DND-41 (cell line): ENCODE measurements around the gene ADAM17.

Experiments used
- ATAC-seq: fragments of 200-7000 bp; cut with Tn5 transposase; 3 replicates; pipeline ENCODE4 v1.9.1; 2021; ENCODE audit warnings: low read depth; ENCODE audit not compliant: insufficient read depth
- DNase-seq: peaks from one replicate; pipeline ENCODE4 v3.0.0-alpha.2; 2020
- H2AFZ ChIP-seq: 2 replicates; pipeline ENCODE4 v1.6.0; 2012; ENCODE audit warnings: low read depth, low read length
- H3K27ac ChIP-seq: 2 replicates; pipeline ENCODE4 v1.5.1; 2012; ENCODE audit warnings: low read length, inconsistent platforms
- H3K27me3 ChIP-seq: fragments of 200-600 bp; sonication (generic); 2 replicates; pipeline ENCODE4 v1.6.0; 2012; ENCODE audit warnings: low read length, mild to moderate bottlenecking, inconsistent platforms; ENCODE audit not compliant: insufficient read depth, poor library complexity
- H3K36me3 ChIP-seq: 2 replicates; pipeline ENCODE4 v1.5.1; 2012; ENCODE audit warnings: low read length, inconsistent platforms; ENCODE audit not compliant: insufficient read depth
- H3K4me1 ChIP-seq: 2 replicates; pipeline ENCODE4 v1.5.1; 2012; ENCODE audit warnings: mild to moderate bottlenecking, low read length; ENCODE audit not compliant: insufficient read depth
- H3K4me2 ChIP-seq: 2 replicates; pipeline ENCODE4 v1.6.0; 2012; ENCODE audit warnings: mild to moderate bottlenecking, moderate library complexity, low read length, inconsistent platforms; ENCODE audit not compliant: insufficient read depth
- H3K4me3 ChIP-seq, 2 experiments: fragments of 200-600 bp in 1 of 2; shearing (Covaris generic) in 1 of 2; 2 replicates each; pipeline ENCODE4 v1.5.1; 2012 to 2016; ENCODE audit warnings: inconsistent platforms in 2 of 2, low read length in 2 of 2, mild to moderate bottlenecking in 2 of 2, low read depth in 1 of 2, moderate library complexity in 1 of 2
- H3K79me2 ChIP-seq: 2 replicates; pipeline ENCODE4 v1.6.0; 2012; ENCODE audit warnings: low read length, inconsistent platforms; ENCODE audit not compliant: insufficient read depth
- H3K9ac ChIP-seq: 2 replicates; pipeline ENCODE4 v1.6.0; 2012; ENCODE audit warnings: low read depth, mild to moderate bottlenecking, inconsistent platforms, low read length, moderate library complexity
- H3K9me3 ChIP-seq: 2 replicates; pipeline ENCODE4 v1.5.1; 2012; ENCODE audit warnings: low read length, moderate library complexity, mild to moderate bottlenecking, inconsistent platforms; ENCODE audit not compliant: insufficient read depth, severe bottlenecking
- H4K20me1 ChIP-seq: 2 replicates; pipeline ENCODE4 v1.6.0; 2012; ENCODE audit warnings: low read length; ENCODE audit not compliant: insufficient read depth
- EZH2 ChIP-seq: IDR thresholded peaks from 3 replicates; pipeline ENCODE4 v1.6.1; 2012; ENCODE audit warnings: borderline replicate concordance, low read depth, mild to moderate bottlenecking, moderate library complexity, low read length, inconsistent platforms; ENCODE audit not compliant: severe bottlenecking
- TF ChIP-seq, protein P1 (sequence below): IDR thresholded peaks from 2 replicates; pipeline ENCODE4 v1.5.1; 2012; ENCODE audit warnings: borderline replicate concordance, low read length, moderate library complexity, mild to moderate bottlenecking; ENCODE audit not compliant: poor library complexity, severe bottlenecking; ENCODE audit errors: extremely low read depth

Gene ADAM17

DNA sequence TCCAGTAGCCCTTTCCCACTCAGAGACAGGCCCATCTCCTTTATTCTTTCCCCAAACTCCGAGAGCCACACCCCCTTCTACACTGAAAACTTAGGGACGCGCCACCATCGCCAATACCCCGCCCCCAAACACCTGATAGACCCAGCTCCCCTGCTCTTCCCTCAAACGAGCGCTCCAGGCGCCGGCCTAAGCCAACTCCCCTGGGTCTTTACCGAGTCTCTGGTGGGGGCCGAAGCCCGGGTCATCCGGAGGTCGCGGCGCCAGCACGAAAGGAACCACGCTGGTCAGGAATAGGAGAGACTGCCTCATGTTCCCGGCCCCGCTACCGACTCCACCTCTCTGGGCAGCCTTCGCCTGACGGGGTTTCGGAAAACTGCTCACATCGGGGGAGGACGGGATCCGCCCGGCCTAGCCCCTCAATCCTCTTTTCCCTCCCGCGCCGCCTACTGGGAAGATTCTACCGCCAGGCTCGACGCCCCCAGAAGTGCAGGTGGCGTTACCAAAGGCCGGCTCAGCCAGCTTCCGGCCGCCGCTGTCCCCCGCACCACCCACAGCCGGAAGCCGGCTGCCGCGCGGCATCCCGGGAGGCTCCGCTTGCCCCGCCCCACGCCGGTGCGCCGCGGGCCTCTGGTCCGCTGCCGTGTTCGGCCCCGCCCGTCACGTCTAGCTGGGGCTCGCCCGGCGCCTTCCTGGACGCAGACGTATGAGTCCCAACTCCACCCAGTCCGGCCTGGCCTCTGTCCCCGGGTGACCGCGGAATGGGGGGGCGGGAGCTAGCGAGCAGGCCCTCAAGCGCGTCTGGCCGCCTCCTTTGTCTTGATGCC is at the start of gene ADAM17:
TSS of gene ADAM17 (minus strand) at position 534 of the 824 bp plus-strand sequence. CDS start at position 309, 225 bp downstream.
- H4K20me1 ChIP-seq, result peaks cover 8% of the 10 kb centered on the region; the same call in 1 of the 2 replicates
- TF ChIP-seq EZH2, result no peak
- TF ChIP-seq, protein P1, sequence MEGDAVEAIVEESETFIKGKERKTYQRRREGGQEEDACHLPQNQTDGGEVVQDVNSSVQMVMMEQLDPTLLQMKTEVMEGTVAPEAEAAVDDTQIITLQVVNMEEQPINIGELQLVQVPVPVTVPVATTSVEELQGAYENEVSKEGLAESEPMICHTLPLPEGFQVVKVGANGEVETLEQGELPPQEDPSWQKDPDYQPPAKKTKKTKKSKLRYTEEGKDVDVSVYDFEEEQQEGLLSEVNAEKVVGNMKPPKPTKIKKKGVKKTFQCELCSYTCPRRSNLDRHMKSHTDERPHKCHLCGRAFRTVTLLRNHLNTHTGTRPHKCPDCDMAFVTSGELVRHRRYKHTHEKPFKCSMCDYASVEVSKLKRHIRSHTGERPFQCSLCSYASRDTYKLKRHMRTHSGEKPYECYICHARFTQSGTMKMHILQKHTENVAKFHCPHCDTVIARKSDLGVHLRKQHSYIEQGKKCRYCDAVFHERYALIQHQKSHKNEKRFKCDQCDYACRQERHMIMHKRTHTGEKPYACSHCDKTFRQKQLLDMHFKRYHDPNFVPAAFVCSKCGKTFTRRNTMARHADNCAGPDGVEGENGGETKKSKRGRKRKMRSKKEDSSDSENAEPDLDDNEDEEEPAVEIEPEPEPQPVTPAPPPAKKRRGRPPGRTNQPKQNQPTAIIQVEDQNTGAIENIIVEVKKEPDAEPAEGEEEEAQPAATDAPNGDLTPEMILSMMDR, result peak; percentile 49
- ATAC-seq, result peak; percentile 92
- peaks cover 69% of the 10 kb centered on the region for H3K79me2 ChIP-seq
- H3K36me3 ChIP-seq, result no peaks in the 10 kb centered on the region; the same call in 1 of the 2 replicates
- peak within 1 kb of the TSS; percentile 90 for H3K4me2 ChIP-seq
- H3K4me1 ChIP-seq, result peaks cover 43% of the 10 kb centered on the region
- H3K9me3 ChIP-seq, result no peaks in the 10 kb centered on the region
- H2AFZ ChIP-seq, result peak within 1 kb of the TSS; percentile 90
- H3K4me3 ChIP-seq, result peak within 1 kb of the TSS; percentile 82 to 86
- DNase-seq, result peak; percentile 84
- peak within 1 kb of the TSS; percentile 97 for H3K9ac ChIP-seq
- peak within 1 kb of the TSS; percentile 91 for H3K27ac ChIP-seq
- no peaks in the 10 kb centered on the region for H3K27me3 ChIP-seq

DNA sequence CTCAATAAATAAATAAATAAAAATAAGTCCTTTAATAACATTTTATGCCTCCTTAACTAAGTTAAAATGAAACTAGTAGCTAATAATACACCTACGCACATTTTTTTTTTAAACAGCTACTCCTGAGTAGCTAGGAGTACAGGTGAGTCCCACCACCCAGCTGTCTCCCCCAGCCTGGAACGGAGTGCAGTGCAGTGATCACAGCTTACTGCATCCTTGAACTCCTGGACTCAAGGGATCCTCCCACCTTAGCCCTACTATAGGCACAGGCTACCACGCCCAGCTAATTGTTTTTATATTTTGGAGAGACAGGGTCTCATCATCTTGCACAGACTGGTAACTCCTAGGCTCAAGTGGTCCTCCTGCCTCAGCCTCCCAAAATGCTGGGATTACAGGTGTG is 46.8 kb upstream of the ADAM17 start:
- TF ChIP-seq, protein P1, result no peak
- TF ChIP-seq EZH2, result no peak
- H3K36me3 ChIP-seq, result peaks cover 57% of the 10 kb centered on the region
- H4K20me1 ChIP-seq, result peaks cover 37% of the 10 kb centered on the region; the same call in 1 of the 2 replicates

DNA sequence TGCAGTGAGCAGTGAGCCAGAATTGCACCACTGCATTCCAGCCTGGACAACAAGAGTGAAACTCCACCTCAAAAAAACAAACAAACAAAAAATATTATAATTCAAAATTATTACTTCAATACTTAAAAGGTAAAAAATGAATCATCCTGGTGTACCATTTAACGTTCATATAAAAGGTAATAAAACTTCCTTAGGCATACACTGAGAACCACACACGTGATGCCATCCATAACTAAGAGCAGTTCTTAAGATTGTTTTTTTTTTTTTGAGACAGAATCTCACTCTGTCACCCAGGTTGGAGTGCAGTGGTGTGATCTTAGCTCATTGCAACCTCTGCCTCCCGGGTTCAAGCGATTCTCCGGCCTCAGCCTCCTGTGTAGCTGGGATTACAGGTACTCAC is 45.8 kb upstream of the ADAM17 start:
- no peak overlapping the region for H3K27ac ChIP-seq
- no peaks in the 10 kb centered on the region for H3K4me1 ChIP-seq
- ATAC-seq (no peak), DNase-seq (no peak)
- H3K27me3 ChIP-seq, result no peaks in the 10 kb centered on the region
- H3K4me2 ChIP-seq, result no peak overlapping the region
- peaks cover 61% of the 10 kb centered on the region for H3K36me3 ChIP-seq
- TF ChIP-seq, protein P1, result no peak
- TF ChIP-seq EZH2, result no peak
- H3K9me3 ChIP-seq, result peaks cover 23% of the 10 kb centered on the region
- no peak overlapping the region for H3K4me3 ChIP-seq
- H4K20me1 ChIP-seq, result peaks cover 43% of the 10 kb centered on the region; the same call in 1 of the 2 replicates
- no peak overlapping the region for H3K9ac ChIP-seq
- peaks cover 99% of the 10 kb centered on the region for H3K79me2 ChIP-seq
- no peak overlapping the region for H2AFZ ChIP-seq

More for the DNA sequence above, 46.8 kb upstream of the ADAM17 start:
- Histone ChIP-seq H3K4me2 (no peak overlapping the region), H3K27ac (no peak overlapping the region), H3K79me2 (peaks cover 99% of the 10 kb centered on the region), H3K9ac (no peak overlapping the region), H3K27me3 (no peaks in the 10 kb centered on the region), H2AFZ (no peak overlapping the region), H3K4me1 (no peaks in the 10 kb centered on the region), H3K9me3 (peaks cover 23% of the 10 kb centered on the region), H3K4me3 (no peak overlapping the region)
- ATAC-seq (no peak), DNase-seq (no peak)
